Left ventricle myocardium superior (tissue), 1 donor: ENCODE results near the gene LAIR1. TPM values are rescaled to one million over a fixed set of nuclear protein-coding genes. Genes with fewer than 3 reads are reported as not detected.

Experiments
- total RNA-seq: library from RNA; stranded (reverse); fragmentation: NEBNext Ultra II Directional; extraction: Animal tissue kit (Norgen Biotek cat#: 25700); gene quantifications from one replicate; pipeline ENCODE4 v1.2.1, GENCODE V29; 2021
- donor health status: DM: no; HTN: yes; CAD: no; lungs with severe emphysema.

Gene LAIR1
- total RNA-seq, 1 donor from 2014 or later: 5.9 TPM

Other genes with a start within 250 kb of the LAIR1 start
- gene TFPT, start 249.3 kb downstream of the LAIR1 start, total RNA-seq: 14.3 TPM
- 43.2 TPM for gene PRPF31, start 249.2 kb downstream of the LAIR1 start, total RNA-seq
- 23.2 TPM for gene CNOT3, start 227.2 kb downstream of the LAIR1 start, total RNA-seq
- 5.9 TPM for gene LENG1, start 205.2 kb downstream of the LAIR1 start, total RNA-seq
- gene TMC4, start 191.8 kb downstream of the LAIR1 start, total RNA-seq: 1.7 TPM
- 14.8 TPM for gene MBOAT7, start 175.4 kb downstream of the LAIR1 start, total RNA-seq
- gene TSEN34, start 173.6 kb downstream of the LAIR1 start, total RNA-seq: 18.5 TPM
- gene RPS9, start 164.1 kb downstream of the LAIR1 start, total RNA-seq: 601 TPM
- 4.3 TPM for gene LILRB3, start 141.9 kb downstream of the LAIR1 start, total RNA-seq
- gene LILRA6, start 122.1 kb downstream of the LAIR1 start, total RNA-seq: 2.3 TPM
- gene LILRB5, start 107.7 kb downstream of the LAIR1 start, total RNA-seq: 5.5 TPM
- 2.7 TPM for gene LILRB2, start 83.8 kb downstream of the LAIR1 start, total RNA-seq
- 1.2 TPM for gene LILRA5, start 51.8 kb downstream of the LAIR1 start, total RNA-seq
- gene LILRA4, start 25.8 kb downstream of the LAIR1 start, total RNA-seq: not detected
- 1.6 TPM for gene TTYH1, start 50.5 kb upstream of the LAIR1 start, total RNA-seq
- gene LENG8, start 84.3 kb upstream of the LAIR1 start, total RNA-seq: 69.1 TPM
- 1.4 TPM for gene LENG9, start 98.8 kb upstream of the LAIR1 start, total RNA-seq
- 11.0 TPM for gene CDC42EP5, start 108.4 kb upstream of the LAIR1 start, total RNA-seq
- gene LAIR2, start 137.9 kb upstream of the LAIR1 start, total RNA-seq: not detected
- 2.0 TPM for gene LILRA2, start 208.9 kb upstream of the LAIR1 start, total RNA-seq
- 0.50 TPM for gene LILRA1, start 228.7 kb upstream of the LAIR1 start, total RNA-seq